Esophagus muscularis mucosa (tissue), 4 donors: ENCODE measurements around the gene ARSI. TPM values are rescaled to one million over a fixed set of nuclear protein-coding genes. Genes with fewer than 3 reads are reported as not detected.

Experiments
- DNase-seq: peaks from one replicate; pipeline ENCODE4 v3.0.0-alpha.2; 2017; ENCODE audit errors: extremely low spot score
- H3K27ac ChIP-seq, 4 donors: fragments of 200-600 bp; sonication (generic); replicated peaks in 1 of 4; 1 replicate in 3 of 4; 2 replicates in 1 of 4; pipeline ENCODE4 v1.5.1; 2016 to 2019; ENCODE audit warnings: mild to moderate bottlenecking in 1 of 4
- H3K27me3 ChIP-seq, 4 donors: fragments of 200-600 bp; sonication (generic); one replicate each; pipeline versions ENCODE4 v1.5.1 to v1.6.0; 2016 to 2019
- H3K36me3 ChIP-seq, 4 donors: fragments of 200-600 bp; sonication (generic); one replicate each; pipeline ENCODE4 v1.5.1; 2016 to 2019
- H3K4me1 ChIP-seq, 4 donors: fragments of 200-600 bp; sonication (generic); one replicate each; pipeline ENCODE4 v1.5.1; 2016 to 2019
- H3K4me3 ChIP-seq, 4 donors: fragments of 200-600 bp; sonication (generic); 1 replicate in 2 of 4; 2 replicates in 2 of 4; pipeline ENCODE4 v1.5.1; 2016 to 2019; ENCODE audit warnings: mild to moderate bottlenecking in 4 of 4, moderate library complexity in 1 of 4
- H3K9me3 ChIP-seq, 4 donors: fragments of 200-600 bp; sonication (generic); 1 replicate in 3 of 4; 2 replicates in 1 of 4; pipeline ENCODE4 v1.5.1; 2016 to 2019
- EP300 ChIP-seq: sonication (generic); formaldehyde crosslinking; IDR thresholded peaks from one replicate; pipeline ENCODE4 v1.6.1; 2017; ENCODE audit warnings: antibody characterized with exemption
- POLR2A ChIP-seq: fragments of 450-650 bp; IDR thresholded peaks from one replicate; pipeline ENCODE4 v1.6.1; 2017; ENCODE audit warnings: antibody characterized with exemption, moderate library complexity, mild to moderate bottlenecking, low read depth
- POLR2AphosphoS5 ChIP-seq, 2 donors: sonication (generic); formaldehyde crosslinking; IDR thresholded peaks; one replicate each; pipeline ENCODE4 v1.6.1; 2017; ENCODE audit warnings: antibody characterized with exemption in 2 of 2
- whole genome bisulfite sequencing: methylation state at CpG from one replicate; pipeline ENCODE4 v1.1.5; 2018; 5-methylcytosine and 5-hydroxymethylcytosine counted together
- intact Hi-C: fragments of 100-400 bp; cut with DNase I; formaldehyde crosslinking; loops from one replicate; pipeline ENCODE4 v1.15.1; 2023
- total RNA-seq, 4 donors: library from RNA; depleted of rRNA; stranded (reverse); fragments of >200 nt; gene quantifications; one replicate each; pipeline versions ENCODE4 v1.1.0 to v1.2.1, GENCODE V29; 2016
- TF ChIP-seq, protein P1 (sequence below), 3 experiments: fragments of 200-600 bp in 2 of 3; fragments of 450-650 bp in 1 of 3; sonication (generic) in 2 of 3; IDR thresholded peaks; one replicate each; pipeline ENCODE4 v1.5.1; 2017 to 2019; ENCODE audit warnings: antibody characterized with exemption in 3 of 3, mild to moderate bottlenecking in 2 of 3, moderate library complexity in 1 of 3

Gene ARSI
- total RNA-seq: 10 to 100 TPM in 3 of 4 donors, 1 to 10 TPM in 1; 5.8 to 20.6 (median 10.1) TPM

DNA sequence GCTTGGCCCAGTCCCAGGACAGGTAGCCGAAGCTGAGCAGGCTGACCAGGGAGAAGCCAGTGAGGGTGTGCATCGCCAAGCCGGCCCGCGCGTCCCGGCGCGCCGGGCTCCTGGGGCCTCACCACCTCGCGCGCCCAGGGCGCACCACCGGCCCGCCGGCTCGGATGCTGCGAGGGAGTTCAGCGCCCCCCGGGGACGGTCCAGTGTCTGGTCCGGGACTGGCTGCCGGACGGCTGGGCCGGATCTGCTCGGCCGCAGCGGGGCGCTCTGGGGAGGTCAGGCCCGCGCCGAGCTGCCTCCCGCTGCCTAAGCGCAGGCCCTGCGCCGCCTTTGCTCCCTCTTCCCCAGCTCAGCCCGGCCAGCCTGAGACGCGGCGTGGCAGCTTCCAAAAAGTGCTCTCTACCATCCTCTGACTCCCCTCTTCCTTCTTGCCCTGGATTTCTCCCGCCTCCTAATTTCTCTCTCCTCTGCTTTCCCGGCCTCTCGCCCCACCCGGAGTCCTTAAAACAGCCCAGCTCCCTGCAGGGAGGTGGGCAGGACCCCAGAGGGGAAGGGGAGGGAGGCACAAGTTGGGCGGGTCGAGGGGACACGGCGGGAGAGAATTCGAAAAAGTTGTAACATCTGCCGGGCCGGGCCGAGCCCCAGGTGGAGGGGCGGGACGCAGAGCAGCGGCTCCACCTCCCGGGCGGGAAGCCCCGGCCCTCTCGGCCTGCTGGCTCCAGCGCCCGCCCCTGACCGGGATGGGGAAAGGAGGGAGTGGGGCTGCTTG lies at the start of gene ARSI:
ARSI (minus strand) TSS at position 605 of the 769 bp plus-strand sequence; CDS start at position 73, 532 bp downstream.
- DNase-seq: no peak
- no peaks in the 10 kb centered on the region for H3K9me3 ChIP-seq
- H3K27ac ChIP-seq: peak within 1 kb of the TSS; percentile 76 to 83 (median 82)
- peaks cover 14 to 95% (median 81%) of the 10 kb centered on the region in 4 donors for H3K4me1 ChIP-seq
- H3K4me3 ChIP-seq: peak within 1 kb of the TSS; percentile 49 to 59 (median 52)
- intact Hi-C loops: no loop called here
- peaks cover 0 to 30% (median 0%) of the 10 kb centered on the region in 4 donors for H3K27me3 ChIP-seq
- H3K36me3 ChIP-seq: peaks cover 0 to 6% (median 2%) of the 10 kb centered on the region in 4 donors
- WGBS: 8% methylated on average over 28 of the region's 63 CpGs
- TF ChIP-seq, protein P1, sequence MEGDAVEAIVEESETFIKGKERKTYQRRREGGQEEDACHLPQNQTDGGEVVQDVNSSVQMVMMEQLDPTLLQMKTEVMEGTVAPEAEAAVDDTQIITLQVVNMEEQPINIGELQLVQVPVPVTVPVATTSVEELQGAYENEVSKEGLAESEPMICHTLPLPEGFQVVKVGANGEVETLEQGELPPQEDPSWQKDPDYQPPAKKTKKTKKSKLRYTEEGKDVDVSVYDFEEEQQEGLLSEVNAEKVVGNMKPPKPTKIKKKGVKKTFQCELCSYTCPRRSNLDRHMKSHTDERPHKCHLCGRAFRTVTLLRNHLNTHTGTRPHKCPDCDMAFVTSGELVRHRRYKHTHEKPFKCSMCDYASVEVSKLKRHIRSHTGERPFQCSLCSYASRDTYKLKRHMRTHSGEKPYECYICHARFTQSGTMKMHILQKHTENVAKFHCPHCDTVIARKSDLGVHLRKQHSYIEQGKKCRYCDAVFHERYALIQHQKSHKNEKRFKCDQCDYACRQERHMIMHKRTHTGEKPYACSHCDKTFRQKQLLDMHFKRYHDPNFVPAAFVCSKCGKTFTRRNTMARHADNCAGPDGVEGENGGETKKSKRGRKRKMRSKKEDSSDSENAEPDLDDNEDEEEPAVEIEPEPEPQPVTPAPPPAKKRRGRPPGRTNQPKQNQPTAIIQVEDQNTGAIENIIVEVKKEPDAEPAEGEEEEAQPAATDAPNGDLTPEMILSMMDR (IDR thresholded peaks at IDR 0.05): peak; percentile 22 to 29 (median 23)
- TF ChIP-seq POLR2AphosphoS5 (IDR thresholded peaks at IDR 0.05) (peak; percentile 24 to 46), EP300 (no peak)

DNA sequence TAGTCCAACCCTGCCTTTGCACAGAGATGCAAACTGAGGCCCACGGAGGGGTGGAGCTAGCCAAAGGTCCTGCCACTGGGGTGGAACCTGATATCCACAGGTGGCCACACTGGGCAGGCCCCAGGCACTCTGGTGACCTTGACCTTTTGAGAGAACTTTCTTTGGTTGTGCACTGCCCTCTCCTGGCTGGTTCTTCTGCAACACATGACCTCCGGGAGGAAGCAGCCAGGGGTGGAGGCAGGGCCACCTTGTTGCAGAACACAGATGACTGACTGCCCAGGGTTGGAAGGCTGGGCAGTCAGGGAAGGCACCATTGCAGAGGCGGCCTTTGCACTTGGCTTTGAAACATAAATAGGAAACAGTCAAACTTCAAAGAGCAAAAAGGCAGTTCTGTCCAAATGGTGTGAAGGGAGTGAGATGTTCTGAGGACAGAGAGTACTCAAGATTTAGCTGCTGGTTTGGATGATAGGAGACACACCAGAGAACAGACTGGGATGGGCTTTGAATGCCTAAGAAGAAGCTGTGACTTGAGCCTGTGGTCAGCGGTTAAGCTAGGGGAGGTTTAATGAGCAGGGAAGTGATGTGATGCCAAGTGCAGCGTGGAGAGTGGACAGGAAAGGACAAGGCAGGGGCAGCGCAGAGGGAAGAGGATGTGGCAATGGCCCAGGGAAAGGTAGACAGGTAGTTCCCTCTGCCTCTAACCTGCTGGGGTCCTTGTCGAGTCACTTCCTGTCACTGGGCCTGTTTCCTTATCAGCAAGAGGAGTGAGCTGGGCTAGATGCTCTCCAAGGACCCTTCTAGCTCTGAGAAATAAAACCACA lies 48.0 kb upstream of the ARSI start:
- TF ChIP-seq, protein P1 (IDR thresholded peaks at IDR 0.05): peak; percentile 54 to 69 (median 60)
- TF ChIP-seq POLR2A (no peak), POLR2AphosphoS5 (IDR thresholded peaks at IDR 0.05) (peak in 1 of 2 donors; percentile 57), EP300 (no peak)
- intact Hi-C loops: loop anchor here (5.0 to 10.0 kb wide), 3 partner anchors 78 to 188 kb away; no protein-coding TSS in a partner anchor
- Histone ChIP-seq H3K9me3 (no peaks in the 10 kb centered on the region), H3K36me3 (no peaks in the 10 kb centered on the region), H3K4me3 (no peak overlapping the region), H3K4me1 (peaks cover 0 to 14% (median 10%) of the 10 kb centered on the region in 4 donors), H3K27me3 (no peaks in the 10 kb centered on the region), H3K27ac (peak overlapping the region in 2 of 4 donors; percentile 14 to 25)
- 54% methylated on average over 6 of the region's 7 CpGs for WGBS
- DNase-seq: peak; percentile 94

DNA sequence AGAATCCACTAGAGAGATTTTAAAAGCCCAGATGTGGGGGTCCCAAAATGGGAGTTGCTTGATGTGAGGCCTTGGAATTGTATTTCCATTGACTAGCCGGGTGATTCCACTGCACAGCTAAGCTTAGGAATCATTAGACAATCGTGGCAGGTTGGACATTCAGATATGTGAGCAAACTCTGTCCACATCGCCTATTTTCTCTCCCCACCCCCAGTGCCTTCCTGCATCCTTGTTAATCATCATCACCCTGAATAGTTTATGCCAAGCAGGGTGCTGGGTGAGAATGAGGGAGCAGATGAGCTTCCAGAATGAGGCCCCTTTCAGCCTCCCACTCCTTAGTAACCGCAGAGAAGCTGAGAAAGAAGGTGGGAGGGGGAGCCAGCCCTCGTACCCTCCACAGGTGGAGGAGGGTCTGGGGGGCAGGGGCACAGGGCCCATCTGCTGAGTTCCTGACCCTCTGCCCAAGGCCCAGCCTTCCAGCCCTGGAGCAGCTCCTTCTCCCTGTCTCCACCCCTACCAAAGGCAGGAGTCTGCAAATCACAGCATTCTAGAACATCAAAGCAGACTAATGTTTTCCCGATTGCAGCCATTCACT lies 47.1 kb upstream of the ARSI start:
- H3K4me1 ChIP-seq: peaks cover 0 to 14% (median 10%) of the 10 kb centered on the region in 4 donors
- no peak for DNase-seq
- TF ChIP-seq POLR2A (no peak), POLR2AphosphoS5 (IDR thresholded peaks at IDR 0.05) (no peak), EP300 (no peak)
- TF ChIP-seq, protein P1 (IDR thresholded peaks at IDR 0.05): no peak
- no peaks in the 10 kb centered on the region for H3K36me3 ChIP-seq
- no peaks in the 10 kb centered on the region for H3K27me3 ChIP-seq
- H3K4me3 ChIP-seq: no peak overlapping the region
- 89% methylated on average over 6 of the region's 6 CpGs for WGBS
- intact Hi-C loops: loop anchor here (5.0 to 10.0 kb wide), 4 partner anchors 77 to 187 kb away; no protein-coding TSS in a partner anchor
- H3K27ac ChIP-seq: no peak overlapping the region
- H3K9me3 ChIP-seq: no peaks in the 10 kb centered on the region

DNA sequence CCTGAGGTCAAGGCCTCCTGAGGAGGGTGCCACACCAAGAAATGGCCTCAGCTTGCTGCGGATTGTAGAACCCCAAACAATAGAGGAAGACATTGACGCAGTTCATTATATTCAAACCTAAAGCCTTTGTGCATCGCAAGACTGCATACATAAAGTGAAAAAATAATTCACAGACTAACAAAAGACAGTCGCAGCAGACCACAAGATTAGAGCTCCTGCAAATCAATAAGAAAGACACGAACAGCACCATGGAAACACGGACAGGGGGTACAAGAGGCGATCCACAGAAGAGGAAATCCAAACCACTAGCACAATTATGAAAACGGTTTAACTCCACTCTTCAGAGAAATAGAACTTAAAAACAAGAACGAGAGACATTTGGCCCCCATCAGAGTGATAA lies 44.7 kb upstream of the ARSI start:
- no peak for DNase-seq
- no peaks in the 10 kb centered on the region for H3K9me3 ChIP-seq
- intact Hi-C loops: loop anchor here (5.0 kb wide), 1 partner anchor 130 kb away; no protein-coding TSS in a partner anchor
- H3K27ac ChIP-seq: no peak overlapping the region
- TF ChIP-seq, protein P1 (IDR thresholded peaks at IDR 0.05): no peak
- H3K36me3 ChIP-seq: no peaks in the 10 kb centered on the region
- H3K4me3 ChIP-seq: no peak overlapping the region
- 79% methylated on average over 9 of the region's 9 CpGs for WGBS
- H3K27me3 ChIP-seq: no peaks in the 10 kb centered on the region
- H3K4me1 ChIP-seq: peaks cover 0 to 14% (median 10%) of the 10 kb centered on the region in 4 donors
